H9 (cell line): Measurements from ENCODE around the gene CCDC92B. TPM values are rescaled to one million over a fixed set of nuclear protein-coding genes. Genes with fewer than 3 reads are reported as not detected.

Experiments
- DNase-seq: peaks from one replicate; pipeline ENCODE4 v3.0.0-alpha.2; 2017
- H2AFZ ChIP-seq: one replicate; pipeline ENCODE4 v1.6.1; 2013; ENCODE audit warnings: mild to moderate bottlenecking, low read length, control low read depth, moderate library complexity
- H2AK5ac ChIP-seq: 2 replicates; pipeline ENCODE4 v1.6.1; 2013; ENCODE audit warnings: low read length, control low read depth, mixed read lengths; ENCODE audit not compliant: insufficient read length
- H2BK120ac ChIP-seq: one replicate; pipeline ENCODE4 v1.6.1; 2013; ENCODE audit warnings: low read depth, mild to moderate bottlenecking, low read length, control low read depth, inconsistent platforms; ENCODE audit not compliant: poor library complexity, severe bottlenecking
- H2BK12ac ChIP-seq: 2 replicates; pipeline ENCODE4 v1.6.1; 2013; ENCODE audit warnings: low read length, control low read depth, mixed read lengths, low read depth; ENCODE audit not compliant: insufficient read length
- H2BK15ac ChIP-seq: 2 replicates; pipeline ENCODE4 v1.6.1; 2013; ENCODE audit warnings: low read depth, low read length, control low read depth
- H2BK20ac ChIP-seq: one replicate; pipeline ENCODE4 v1.6.1; 2013; ENCODE audit warnings: low read depth, mild to moderate bottlenecking, low read length, control low read depth, inconsistent platforms; ENCODE audit not compliant: poor library complexity, severe bottlenecking
- H2BK5ac ChIP-seq: 2 replicates; pipeline ENCODE4 v1.6.1; 2013; ENCODE audit warnings: low read length, control low read depth, mixed read lengths; ENCODE audit not compliant: insufficient read length
- H3K14ac ChIP-seq: 2 replicates; pipeline ENCODE4 v1.6.1; 2013; ENCODE audit warnings: low read length, control low read depth; ENCODE audit not compliant: insufficient read depth
- H3K18ac ChIP-seq: 2 replicates; pipeline ENCODE4 v1.6.1; 2013; ENCODE audit warnings: low read depth, mild to moderate bottlenecking, mixed read lengths, low read length, control low read depth; ENCODE audit not compliant: insufficient read length
- H3K23ac ChIP-seq: 2 replicates; pipeline ENCODE4 v1.6.1; 2013; ENCODE audit warnings: low read length, control low read depth, mixed read lengths, low read depth; ENCODE audit not compliant: insufficient read length
- H3K23me2 ChIP-seq: 2 replicates; pipeline ENCODE4 v1.6.1; 2013; ENCODE audit warnings: low read depth, mild to moderate bottlenecking, mixed read lengths, low read length, control low read depth; ENCODE audit not compliant: insufficient read length, poor library complexity, severe bottlenecking
- H3K27ac ChIP-seq: 2 replicates; pipeline ENCODE4 v1.5.1; 2013; ENCODE audit warnings: low read length, control low read depth, mixed read lengths, low read depth; ENCODE audit not compliant: insufficient read length
- H3K27me3 ChIP-seq: 2 replicates; pipeline ENCODE4 v1.6.1; 2013; ENCODE audit warnings: low read length, control low read depth, inconsistent platforms; ENCODE audit not compliant: insufficient read depth
- H3K4ac ChIP-seq: 2 replicates; pipeline ENCODE4 v1.6.1; 2013; ENCODE audit warnings: low read depth, mild to moderate bottlenecking, control low read depth, inconsistent platforms, low read length, moderate library complexity
- H3K4me1 ChIP-seq: 2 replicates; pipeline ENCODE4 v1.6.1; 2013; ENCODE audit warnings: low read length, control low read depth, inconsistent platforms; ENCODE audit not compliant: insufficient read depth
- H3K4me2 ChIP-seq: 2 replicates; pipeline ENCODE4 v1.6.1; 2013; ENCODE audit warnings: low read length, control low read depth, mixed read lengths; ENCODE audit not compliant: insufficient read length, insufficient read depth
- H3K56ac ChIP-seq: 2 replicates; pipeline ENCODE4 v1.6.1; 2013; ENCODE audit warnings: low read depth, mild to moderate bottlenecking, mixed read lengths, low read length, control low read depth; ENCODE audit not compliant: insufficient read length
- H3K79me1 ChIP-seq: 2 replicates; pipeline ENCODE4 v1.6.1; 2013; ENCODE audit warnings: low read depth, mild to moderate bottlenecking, moderate library complexity, low read length, control low read depth, inconsistent platforms; ENCODE audit not compliant: insufficient read depth, poor library complexity, severe bottlenecking
- H3K79me2 ChIP-seq: 2 replicates; pipeline ENCODE4 v1.6.1; 2013; ENCODE audit warnings: low read length, control low read depth, inconsistent platforms; ENCODE audit not compliant: insufficient read depth
- H3K9ac ChIP-seq: 2 replicates; pipeline ENCODE4 v1.6.1; 2013; ENCODE audit warnings: low read length, control low read depth, mixed read lengths; ENCODE audit not compliant: insufficient read length; ENCODE audit errors: extremely low read depth
- H3K9me3 ChIP-seq: one replicate; pipeline ENCODE4 v1.6.1; 2013; ENCODE audit warnings: low read depth, low read length, inconsistent platforms; ENCODE audit not compliant: control insufficient read depth
- H3T11ph ChIP-seq: one replicate; pipeline ENCODE4 v1.6.1; 2013; ENCODE audit warnings: mild to moderate bottlenecking, low read length, control low read depth, inconsistent platforms
- H4K20me1 ChIP-seq: one replicate; pipeline ENCODE4 v1.6.1; 2013; ENCODE audit not compliant: control insufficient read depth, insufficient read length, insufficient read depth
- H4K5ac ChIP-seq: 2 replicates; pipeline ENCODE4 v1.6.1; 2013; ENCODE audit warnings: low read depth, mild to moderate bottlenecking, mixed read lengths, low read length, control low read depth; ENCODE audit not compliant: insufficient read length
- H4K8ac ChIP-seq: replicated peaks from 2 replicates; pipeline ENCODE4 v1.6.1; 2013; ENCODE audit warnings: low read length, control low read depth, mixed read lengths, low read depth; ENCODE audit not compliant: insufficient read length
- H4K91ac ChIP-seq: 2 replicates; pipeline ENCODE4 v1.6.1; 2013; ENCODE audit warnings: low read depth, mild to moderate bottlenecking, moderate library complexity, mixed read lengths, low read length, control low read depth; ENCODE audit not compliant: insufficient read length
- H3K27ac Mint-ChIP-seq, 3 experiments: 2 replicates in 2 of 3; 3 replicates in 1 of 3; pipeline ENCODE4 v1.8.0; 2020 to 2021; ENCODE audit warnings: mixed read lengths in 3 of 3, mild to moderate bottlenecking in 1 of 3, moderate library complexity in 1 of 3
- H3K27me3 Mint-ChIP-seq: 2 replicates; pipeline ENCODE4 v1.8.0; 2021; ENCODE audit warnings: low read depth, mild to moderate bottlenecking, moderate library complexity, mixed read lengths
- H3K36me3 Mint-ChIP-seq, 3 experiments: 2 replicates in 2 of 3; 3 replicates in 1 of 3; pipeline ENCODE4 v1.8.0; 2020 to 2021; ENCODE audit warnings: low read depth in 3 of 3, mixed read lengths in 3 of 3; ENCODE audit not compliant: insufficient read depth in 1 of 3
- H3K4me1 Mint-ChIP-seq, 2 experiments: 2 replicates each; pipeline ENCODE4 v1.8.0; 2020; ENCODE audit warnings: mixed read lengths in 2 of 2
- H3K4me3 Mint-ChIP-seq, 2 experiments: 2 replicates in 1 of 2; 3 replicates in 1 of 2; pipeline ENCODE4 v1.8.0; 2020 to 2021; ENCODE audit warnings: mild to moderate bottlenecking in 2 of 2, mixed read lengths in 2 of 2, moderate library complexity in 1 of 2
- H3K9me3 Mint-ChIP-seq, 2 experiments: 2 replicates in 1 of 2; 3 replicates in 1 of 2; pipeline ENCODE4 v1.8.0; 2020; ENCODE audit warnings: mild to moderate bottlenecking in 2 of 2, mixed read lengths in 2 of 2, moderate library complexity in 1 of 2
- WGBS: extraction: QIAGEN DNeasy Blood & Tissue Kit; methylation state at CpG from one replicate; pipeline ENCODE4 v1.1.7; 2013; ENCODE audit warnings: missing lambda C conversion rate, low lambda C conversion rate, mixed read lengths; ENCODE audit not compliant: insufficient read length; ENCODE audit errors: extremely low coverage; 5-methylcytosine and 5-hydroxymethylcytosine counted together
- total RNA-seq: library from RNA; stranded (reverse); gene quantifications from 2 replicates; pipeline ENCODE4 v1.2.1, GENCODE V29; 2021
- TF ChIP-seq, protein P1 (sequence below): fragments of 200-600 bp; sonication (generic); conservative IDR thresholded peaks from 3 replicates; pipeline ENCODE4 v1.8.0; 2021; ENCODE audit warnings: antibody characterized with exemption, mild to moderate bottlenecking

The CCDC92B gene
- total RNA-seq, 1 experiment from 2014 or later, result 8.0 TPM

- no peak overlapping the region for H2AFZ ChIP-seq
- H3K23me2 ChIP-seq, result peaks cover 13% of the 10 kb centered on the region
- no peak overlapping the region for H3T11ph ChIP-seq
- peak overlapping the region; percentile 79 to 80 for H3K4me3 Mint-ChIP-seq
- no peak overlapping the region for H3K23ac ChIP-seq
- no CpG with 5 or more reads among the region's 82 CpGs for WGBS
- H3K56ac ChIP-seq, result no peak overlapping the region
- H3K27me3 ChIP-seq, result no peaks in the 10 kb centered on the region; the same call in 1 of the 2 replicates
- no peak overlapping the region for H3K18ac ChIP-seq
- H4K8ac ChIP-seq, result no peak overlapping the region
- no peak overlapping the region for H3K27ac Mint-ChIP-seq
- H3K27me3 Mint-ChIP-seq, result peaks cover 16% of the 10 kb centered on the region
- no peak overlapping the region for H3K4ac ChIP-seq
- peaks cover 4% of the 10 kb centered on the region; the same call in 1 of the 2 replicates for H3K4me1 ChIP-seq
- H2BK120ac ChIP-seq, result no peak overlapping the region
- H3K9ac ChIP-seq, result peak overlapping the region; percentile 28
- peaks cover 35 to 47% of the 10 kb centered on the region in 2 experiments for H3K4me1 Mint-ChIP-seq
- peaks cover 17% of the 10 kb centered on the region; the same call in 1 of the 2 replicates for H3K79me2 ChIP-seq
- H2BK15ac ChIP-seq, result no peak overlapping the region; the same call in 1 of the 2 replicates
- H3K14ac ChIP-seq, result peak overlapping the region; percentile 77
- H2AK5ac ChIP-seq, result no peak overlapping the region
- no peak overlapping the region for H2BK5ac ChIP-seq
- no peak overlapping the region for H2BK12ac ChIP-seq
- H4K91ac ChIP-seq, result no peak overlapping the region
- no peaks in the 10 kb centered on the region for H4K20me1 ChIP-seq
- peaks cover 0 to 2% (median 0%) of the 10 kb centered on the region in 3 experiments; a peak in 1 of 7 replicates for H3K36me3 Mint-ChIP-seq
- H3K9me3 Mint-ChIP-seq, result no peaks in the 10 kb centered on the region; a peak in 1 of 5 replicates
- peak overlapping the region; percentile 43 for H3K4me2 ChIP-seq
- DNase-seq, result no peak
- TF ChIP-seq, protein P1, sequence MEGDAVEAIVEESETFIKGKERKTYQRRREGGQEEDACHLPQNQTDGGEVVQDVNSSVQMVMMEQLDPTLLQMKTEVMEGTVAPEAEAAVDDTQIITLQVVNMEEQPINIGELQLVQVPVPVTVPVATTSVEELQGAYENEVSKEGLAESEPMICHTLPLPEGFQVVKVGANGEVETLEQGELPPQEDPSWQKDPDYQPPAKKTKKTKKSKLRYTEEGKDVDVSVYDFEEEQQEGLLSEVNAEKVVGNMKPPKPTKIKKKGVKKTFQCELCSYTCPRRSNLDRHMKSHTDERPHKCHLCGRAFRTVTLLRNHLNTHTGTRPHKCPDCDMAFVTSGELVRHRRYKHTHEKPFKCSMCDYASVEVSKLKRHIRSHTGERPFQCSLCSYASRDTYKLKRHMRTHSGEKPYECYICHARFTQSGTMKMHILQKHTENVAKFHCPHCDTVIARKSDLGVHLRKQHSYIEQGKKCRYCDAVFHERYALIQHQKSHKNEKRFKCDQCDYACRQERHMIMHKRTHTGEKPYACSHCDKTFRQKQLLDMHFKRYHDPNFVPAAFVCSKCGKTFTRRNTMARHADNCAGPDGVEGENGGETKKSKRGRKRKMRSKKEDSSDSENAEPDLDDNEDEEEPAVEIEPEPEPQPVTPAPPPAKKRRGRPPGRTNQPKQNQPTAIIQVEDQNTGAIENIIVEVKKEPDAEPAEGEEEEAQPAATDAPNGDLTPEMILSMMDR, result no peak
- H3K79me1 ChIP-seq, result no peaks in the 10 kb centered on the region
- H2BK20ac ChIP-seq, result no peak overlapping the region
- no peak overlapping the region for H3K27ac ChIP-seq
- H3K9me3 ChIP-seq, result no peaks in the 10 kb centered on the region
- H4K5ac ChIP-seq, result no peak overlapping the region
Measured at GRCh38 chr17:2710803-2711607, 38.4 kb downstream of the CCDC92B start.
